OCI-LY1 (cell line): ENCODE results near the gene CNTN5.

ENCODE experiments used
- CTCF ChIP-seq: fragments of 200-600 bp; sonication (generic), shearing (Covaris generic); IDR thresholded peaks from 2 replicates; pipeline ENCODE4 v1.5.1; 2017; ENCODE audit warnings: mild to moderate bottlenecking, antibody characterized with exemption, low read length, moderate library complexity, mixed read lengths
- EZH2 ChIP-seq: fragments of 200-600 bp; sonication (generic), shearing (Covaris generic); IDR thresholded peaks from 2 replicates; pipeline ENCODE4 v1.8.0; 2017; ENCODE audit warnings: borderline replicate concordance, mixed run types, mild to moderate bottlenecking, antibody characterized with exemption, low read length, moderate library complexity, mixed read lengths

GRCh38 chr11:99592266-99592665, 571.5 kb downstream of the CNTN5 start:
- TF ChIP-seq CTCF: no peak
- no peak for TF ChIP-seq EZH2
